Progenitor cell of endocrine pancreas (in vitro differentiated cells): Measurements from ENCODE around the gene SYNPO. TPM values are rescaled to one million over a fixed set of nuclear protein-coding genes. Genes with fewer than 3 reads are reported as not detected.

Source experiments
- DNase-seq: peaks from one replicate; pipeline ENCODE4 v3.0.0; 2021; ENCODE audit warnings: low spot score; ENCODE audit not compliant: unreplicated experiment
- H3K27ac Mint-ChIP-seq: 2 replicates; pipeline ENCODE4 v1.8.0; 2021; ENCODE audit warnings: mild to moderate bottlenecking, moderate library complexity, mixed read lengths
- H3K27me3 Mint-ChIP-seq: 2 replicates; pipeline ENCODE4 v1.8.0; 2021; ENCODE audit warnings: mixed read lengths
- H3K36me3 Mint-ChIP-seq: 2 replicates; pipeline ENCODE4 v1.8.0; 2022; ENCODE audit warnings: mixed read lengths; ENCODE audit not compliant: insufficient read depth
- H3K4me1 Mint-ChIP-seq: 2 replicates; pipeline ENCODE4 v1.8.0; 2021; ENCODE audit warnings: low read depth, mixed read lengths
- H3K4me3 Mint-ChIP-seq: 2 replicates; pipeline ENCODE4 v1.8.0; 2021; ENCODE audit warnings: low read depth, mild to moderate bottlenecking, moderate library complexity, mixed read lengths
- H3K9me3 Mint-ChIP-seq: 2 replicates; pipeline ENCODE4 v1.8.0; 2021; ENCODE audit warnings: low read depth, mixed read lengths
- total RNA-seq: library from RNA; stranded (reverse); gene quantifications from 2 replicates; pipeline ENCODE4 v1.2.1, GENCODE V29; 2021
- TF ChIP-seq, protein P1 (sequence below): fragments of 200-600 bp; sonication (generic); IDR thresholded peaks from one replicate; pipeline ENCODE4 v1.5.0; 2021; ENCODE audit warnings: antibody characterized with exemption, mild to moderate bottlenecking; ENCODE audit not compliant: unreplicated experiment

Gene SYNPO
- total RNA-seq, 1 donor from 2014 or later: 1.5 TPM

DNA sequence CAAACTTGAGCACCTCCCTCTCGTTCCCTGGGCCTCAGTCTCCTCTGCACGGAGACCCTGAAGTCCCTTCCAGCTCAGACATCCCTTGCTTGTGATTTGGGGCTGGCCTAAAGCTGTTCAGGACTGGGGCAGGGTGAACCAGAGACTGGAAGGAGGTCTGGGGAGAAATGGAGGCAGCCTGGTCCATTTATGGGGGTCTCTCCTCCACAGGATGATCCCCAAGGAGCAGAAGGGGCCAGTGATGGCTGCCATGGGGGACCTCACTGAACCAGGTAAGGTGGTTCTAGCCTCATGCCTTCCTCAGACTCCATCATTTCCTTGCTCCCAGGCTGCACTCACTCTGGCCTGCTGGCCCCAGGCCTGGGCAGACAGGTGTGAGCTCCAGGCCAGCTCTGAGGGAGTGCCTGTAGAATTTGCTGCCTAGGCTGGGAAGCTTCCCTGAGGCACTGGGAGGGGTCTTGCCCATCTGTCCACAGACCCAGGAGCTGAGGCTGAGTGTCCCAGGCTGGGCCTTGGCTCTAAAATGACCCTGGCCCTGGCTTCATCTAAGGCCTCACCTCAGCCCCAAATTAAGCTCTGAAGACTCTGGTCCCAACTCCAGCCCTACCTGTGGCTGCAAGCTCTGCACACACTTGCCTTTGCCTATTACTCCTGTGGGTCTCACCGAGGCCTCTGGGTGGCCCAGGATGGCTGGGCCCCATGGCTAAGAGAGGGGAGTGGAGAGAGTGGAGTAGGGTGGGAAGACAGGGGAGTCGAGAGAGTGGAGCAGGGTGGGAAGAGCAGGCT lies 22.5 kb downstream of the SYNPO start:
- Mint-ChIP-seq H3K4me3 (no peak overlapping the region), H3K9me3 (no peaks in the 10 kb centered on the region), H3K4me1 (peaks cover 3% of the 10 kb centered on the region), H3K27ac (no peak overlapping the region), H3K27me3 (peaks cover 19% of the 10 kb centered on the region), H3K36me3 (no peaks in the 10 kb centered on the region)
- TF ChIP-seq, protein P1, sequence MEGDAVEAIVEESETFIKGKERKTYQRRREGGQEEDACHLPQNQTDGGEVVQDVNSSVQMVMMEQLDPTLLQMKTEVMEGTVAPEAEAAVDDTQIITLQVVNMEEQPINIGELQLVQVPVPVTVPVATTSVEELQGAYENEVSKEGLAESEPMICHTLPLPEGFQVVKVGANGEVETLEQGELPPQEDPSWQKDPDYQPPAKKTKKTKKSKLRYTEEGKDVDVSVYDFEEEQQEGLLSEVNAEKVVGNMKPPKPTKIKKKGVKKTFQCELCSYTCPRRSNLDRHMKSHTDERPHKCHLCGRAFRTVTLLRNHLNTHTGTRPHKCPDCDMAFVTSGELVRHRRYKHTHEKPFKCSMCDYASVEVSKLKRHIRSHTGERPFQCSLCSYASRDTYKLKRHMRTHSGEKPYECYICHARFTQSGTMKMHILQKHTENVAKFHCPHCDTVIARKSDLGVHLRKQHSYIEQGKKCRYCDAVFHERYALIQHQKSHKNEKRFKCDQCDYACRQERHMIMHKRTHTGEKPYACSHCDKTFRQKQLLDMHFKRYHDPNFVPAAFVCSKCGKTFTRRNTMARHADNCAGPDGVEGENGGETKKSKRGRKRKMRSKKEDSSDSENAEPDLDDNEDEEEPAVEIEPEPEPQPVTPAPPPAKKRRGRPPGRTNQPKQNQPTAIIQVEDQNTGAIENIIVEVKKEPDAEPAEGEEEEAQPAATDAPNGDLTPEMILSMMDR: no peak
- no peak for DNase-seq

DNA sequence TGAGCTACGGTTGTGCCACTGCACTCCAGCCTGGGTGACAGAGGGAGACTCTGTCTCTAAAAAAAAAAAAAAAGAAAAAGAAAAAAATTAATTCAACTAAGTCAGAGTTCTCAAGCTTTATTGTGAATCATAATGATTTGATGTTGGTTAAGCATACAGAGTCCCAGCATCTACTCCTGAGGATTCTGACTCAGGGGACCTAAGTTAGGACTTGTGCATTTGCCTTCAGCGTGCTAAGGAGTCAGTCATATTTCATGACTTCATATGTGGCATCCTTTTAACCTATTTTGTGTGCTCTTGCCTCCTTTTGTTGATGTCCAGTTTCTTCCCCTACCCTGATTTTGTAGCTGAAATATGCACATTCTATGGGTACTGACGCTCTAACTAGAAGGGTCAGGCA lies 23.5 kb downstream of the SYNPO start:
- TF ChIP-seq, protein P1: no peak
- Mint-ChIP-seq H3K36me3 (no peaks in the 10 kb centered on the region), H3K27ac (no peak overlapping the region), H3K4me1 (peaks cover 3% of the 10 kb centered on the region), H3K4me3 (no peak overlapping the region), H3K9me3 (no peaks in the 10 kb centered on the region), H3K27me3 (peaks cover 16% of the 10 kb centered on the region)
- DNase-seq: no peak

DNA sequence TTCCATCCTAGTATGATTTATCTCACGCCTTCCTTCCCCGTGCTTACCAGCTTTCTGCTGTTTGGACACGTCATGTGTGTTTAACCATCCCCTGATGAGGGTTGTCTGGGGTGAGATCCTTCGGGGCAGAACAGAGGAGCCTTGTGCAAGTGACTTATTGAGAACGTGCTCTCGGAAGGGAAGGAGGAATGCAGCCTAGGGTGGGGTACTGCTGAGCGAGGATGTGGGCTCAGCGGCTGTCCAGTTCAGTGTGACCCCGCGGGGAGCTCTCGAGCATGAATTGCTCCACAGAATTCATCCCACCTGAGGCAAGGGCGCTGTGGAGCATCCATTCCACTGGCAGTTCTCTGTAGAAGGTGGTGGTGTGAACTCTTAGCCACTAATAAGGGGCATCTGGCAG lies 24.6 kb downstream of the SYNPO start:
- H3K36me3 Mint-ChIP-seq: no peaks in the 10 kb centered on the region
- H3K4me3 Mint-ChIP-seq: no peak overlapping the region
- no peak for DNase-seq
- TF ChIP-seq, protein P1: no peak
- H3K27ac Mint-ChIP-seq: no peak overlapping the region
- peaks cover 18% of the 10 kb centered on the region for H3K27me3 Mint-ChIP-seq
- no peaks in the 10 kb centered on the region for H3K9me3 Mint-ChIP-seq
- H3K4me1 Mint-ChIP-seq: peaks cover 3% of the 10 kb centered on the region

DNA sequence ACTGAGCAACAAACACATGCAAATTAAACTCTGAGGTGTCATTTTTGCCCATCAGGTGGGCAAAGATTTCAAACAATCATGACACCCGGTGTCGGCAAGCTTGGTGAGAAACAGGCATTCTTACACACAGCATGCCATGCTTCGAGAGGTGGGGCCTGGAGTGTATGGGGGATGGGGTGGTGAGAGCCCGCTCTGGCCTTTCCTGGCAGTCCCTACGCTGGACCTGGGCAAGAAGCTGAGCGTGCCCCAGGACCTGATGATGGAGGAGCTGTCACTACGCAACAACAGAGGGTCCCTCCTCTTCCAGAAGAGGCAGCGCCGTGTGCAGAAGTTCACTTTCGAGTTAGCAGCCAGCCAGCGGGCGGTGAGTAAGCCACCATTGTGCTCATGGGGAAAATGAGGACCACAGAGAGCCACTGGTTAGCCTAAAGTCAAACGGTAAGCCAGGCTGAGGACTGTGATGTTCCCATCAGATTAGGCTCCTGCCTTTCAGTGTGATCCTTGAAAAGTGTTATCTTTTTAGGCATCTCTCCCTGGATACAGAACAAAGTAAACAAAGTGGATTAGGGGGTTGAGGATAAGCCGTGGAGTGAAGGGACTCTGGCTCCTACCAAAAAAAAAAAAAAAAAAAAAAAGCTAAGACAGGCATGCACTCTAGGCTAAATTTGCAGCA lies 30.0 kb downstream of the SYNPO start:
- H3K9me3 Mint-ChIP-seq: no peaks in the 10 kb centered on the region
- no peaks in the 10 kb centered on the region for H3K4me1 Mint-ChIP-seq
- TF ChIP-seq, protein P1: no peak
- H3K4me3 Mint-ChIP-seq: peak overlapping the region; percentile 64
- no peak overlapping the region for H3K27ac Mint-ChIP-seq
- H3K27me3 Mint-ChIP-seq: peaks cover 23% of the 10 kb centered on the region
- no peak for DNase-seq
- H3K36me3 Mint-ChIP-seq: no peaks in the 10 kb centered on the region

DNA sequence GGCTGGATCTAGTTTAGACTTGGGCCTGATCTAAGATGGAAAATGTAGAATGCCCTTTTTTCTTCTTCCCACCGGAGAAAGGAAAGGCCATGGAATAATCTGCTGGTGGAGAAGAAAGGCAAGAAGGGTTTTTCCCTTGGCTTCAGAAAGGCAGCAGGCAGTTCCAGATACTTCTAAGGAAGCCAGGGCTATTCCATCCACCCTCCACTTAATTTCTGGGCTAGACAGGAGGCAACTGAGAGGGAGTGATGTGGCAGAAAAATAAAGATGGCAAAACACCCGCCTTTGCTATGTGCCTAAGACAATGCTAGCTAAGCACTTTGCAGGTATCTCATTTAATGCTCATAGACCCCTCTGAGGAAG lies 30.5 kb downstream of the SYNPO start:
- no peaks in the 10 kb centered on the region for H3K4me1 Mint-ChIP-seq
- H3K9me3 Mint-ChIP-seq: no peaks in the 10 kb centered on the region
- H3K4me3 Mint-ChIP-seq: peak overlapping the region; percentile 64
- H3K27ac Mint-ChIP-seq: no peak overlapping the region
- DNase-seq: no peak
- TF ChIP-seq, protein P1: no peak
- H3K36me3 Mint-ChIP-seq: no peaks in the 10 kb centered on the region
- H3K27me3 Mint-ChIP-seq: peaks cover 23% of the 10 kb centered on the region
